ENCODE results near the gene ELF1. TPM values are rescaled to one million over a fixed set of nuclear protein-coding genes. Genes with fewer than 3 reads are reported as not detected.
A peak's percentile ranks its signal among the peaks of the same experiment; 100 is the strongest.

The ELF1 gene
- total and polyA plus RNA-seq, 9 donors = 21.7 to 39.5 (median 28.7) TPM

DNA sequence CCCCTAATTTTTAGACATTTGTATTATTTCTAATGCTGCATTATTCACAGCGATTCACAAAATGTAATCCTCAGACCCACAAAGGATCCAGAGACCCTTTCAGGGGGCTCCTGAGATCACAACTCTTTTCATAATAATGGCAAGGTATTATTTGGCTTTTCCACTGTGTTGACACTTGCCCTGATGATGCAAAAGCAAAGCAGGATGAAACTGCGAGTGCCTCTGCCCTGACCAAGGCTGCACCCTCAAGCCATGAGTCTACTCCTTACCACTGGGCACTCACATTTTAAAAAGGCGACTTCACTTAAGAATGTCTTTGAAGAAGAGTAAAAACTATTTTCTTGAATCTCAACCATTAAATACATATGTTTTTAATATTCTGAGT lies 11.4 kb downstream of the ELF1 start:
- Histone ChIP-seq H3K27ac (ENCODE audit: low read length) (no peak overlapping the region), H3K27me3 (ENCODE audit: control insufficient read depth, insufficient read depth, low read length) (no peaks in the 10 kb centered on the region), H3K9me3 (replicated peaks; ENCODE audit: control insufficient read depth, low read depth, low read length) (no peaks in the 10 kb centered on the region), H3K4me3 (ENCODE audit: low read length) (no peak overlapping the region), H3K4me1 (ENCODE audit: control insufficient read depth, insufficient read depth, low read length) (no peaks in the 10 kb centered on the region), H3K36me3 (ENCODE audit: control insufficient read depth, insufficient read depth, low read length) (no peaks in the 10 kb centered on the region)
- WGBS (ENCODE audit: insufficient coverage) = no CpG with 5 or more reads among the region's 3 CpGs
- no peak for DNase-seq

- Histone ChIP-seq H3K4me3 (ENCODE audit: low read length) (no peak overlapping the region), H3K9me3 (replicated peaks; ENCODE audit: control insufficient read depth, low read depth, low read length) (no peaks in the 10 kb centered on the region), H3K4me1 (ENCODE audit: control insufficient read depth, insufficient read depth, low read length) (no peaks in the 10 kb centered on the region), H3K27me3 (ENCODE audit: control insufficient read depth, insufficient read depth, low read length) (no peaks in the 10 kb centered on the region), H3K36me3 (ENCODE audit: control insufficient read depth, insufficient read depth, low read length) (no peaks in the 10 kb centered on the region), H3K27ac (ENCODE audit: low read length) (no peak overlapping the region)
- no CpG with 5 or more reads among the region's 6 CpGs for WGBS (ENCODE audit: insufficient coverage)
- no peak for DNase-seq
Measured at GRCh38 chr13:41006978-41007743, 12.0 kb downstream of the ELF1 start.

DNA sequence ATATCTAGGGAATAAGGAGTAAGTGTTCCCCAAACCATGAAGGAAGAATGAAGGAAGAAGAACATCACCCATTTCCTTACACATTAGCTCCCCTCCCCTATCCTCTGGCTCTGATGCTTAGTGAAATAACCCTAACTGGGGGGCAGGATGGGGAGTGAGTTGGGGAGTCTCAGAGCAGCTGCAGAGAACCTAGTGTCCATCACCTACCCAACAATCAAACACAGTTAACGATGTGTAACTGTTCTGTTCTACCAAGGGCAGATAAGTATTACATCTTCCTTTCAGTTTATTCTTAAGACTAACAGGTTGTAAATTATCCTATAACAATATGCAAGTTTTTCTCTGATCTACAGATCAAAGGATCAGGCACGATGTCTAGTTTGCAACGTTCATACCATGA lies 12.8 kb downstream of the ELF1 start:
- H3K9me3 ChIP-seq (replicated peaks; ENCODE audit: control insufficient read depth, low read depth, low read length) = no peaks in the 10 kb centered on the region
- no peak for DNase-seq
- no CpG with 5 or more reads among the region's 3 CpGs for WGBS (ENCODE audit: insufficient coverage)
- no peak overlapping the region for H3K27ac ChIP-seq (ENCODE audit: low read length)
- no peaks in the 10 kb centered on the region for H3K36me3 ChIP-seq (ENCODE audit: control insufficient read depth, insufficient read depth, low read length)
- no peaks in the 10 kb centered on the region for H3K27me3 ChIP-seq (ENCODE audit: control insufficient read depth, insufficient read depth, low read length)
- H3K4me1 ChIP-seq (ENCODE audit: control insufficient read depth, insufficient read depth, low read length) = no peaks in the 10 kb centered on the region
- no peak overlapping the region for H3K4me3 ChIP-seq (ENCODE audit: low read length)

- no peak for DNase-seq
- Histone ChIP-seq H3K4me3 (ENCODE audit: low read length) (no peak overlapping the region), H3K27me3 (ENCODE audit: control insufficient read depth, insufficient read depth, low read length) (no peaks in the 10 kb centered on the region), H3K9me3 (replicated peaks; ENCODE audit: control insufficient read depth, low read depth, low read length) (no peaks in the 10 kb centered on the region), H3K36me3 (ENCODE audit: control insufficient read depth, insufficient read depth, low read length) (no peaks in the 10 kb centered on the region), H3K4me1 (ENCODE audit: control insufficient read depth, insufficient read depth, low read length) (no peaks in the 10 kb centered on the region), H3K27ac (ENCODE audit: low read length) (no peak overlapping the region)
Measured at GRCh38 chr13:41005704-41006103, 13.4 kb downstream of the ELF1 start.

- H3K36me3 ChIP-seq (ENCODE audit: control insufficient read depth, insufficient read depth, low read length) = no peaks in the 10 kb centered on the region
- H3K27me3 ChIP-seq (ENCODE audit: control insufficient read depth, insufficient read depth, low read length) = no peaks in the 10 kb centered on the region
- H3K4me1 ChIP-seq (ENCODE audit: control insufficient read depth, insufficient read depth, low read length) = no peaks in the 10 kb centered on the region
- no peak for DNase-seq
- WGBS (ENCODE audit: insufficient coverage) = 10% methylated on average over 2 of the region's 4 CpGs
- no peak overlapping the region for H3K27ac ChIP-seq (ENCODE audit: low read length)
- no peaks in the 10 kb centered on the region for H3K9me3 ChIP-seq (replicated peaks; ENCODE audit: control insufficient read depth, low read depth, low read length)
- H3K4me3 ChIP-seq (ENCODE audit: low read length) = no peak overlapping the region
Measured at GRCh38 chr13:41004875-41005693, 14.0 kb downstream of the ELF1 start.

GRCh38 chr13:41002606-41003005 lies 16.5 kb downstream of the ELF1 start:
- Histone ChIP-seq H3K27me3 (ENCODE audit: control insufficient read depth, insufficient read depth, low read length) (no peaks in the 10 kb centered on the region), H3K9me3 (replicated peaks; ENCODE audit: control insufficient read depth, low read depth, low read length) (no peaks in the 10 kb centered on the region), H3K27ac (ENCODE audit: low read length) (no peak overlapping the region), H3K36me3 (ENCODE audit: control insufficient read depth, insufficient read depth, low read length) (no peaks in the 10 kb centered on the region), H3K4me1 (ENCODE audit: control insufficient read depth, insufficient read depth, low read length) (no peaks in the 10 kb centered on the region), H3K4me3 (ENCODE audit: low read length) (no peak overlapping the region)
- WGBS (ENCODE audit: insufficient coverage) = no CpG with 5 or more reads among the region's 2 CpGs
- DNase-seq = no peak

DNA sequence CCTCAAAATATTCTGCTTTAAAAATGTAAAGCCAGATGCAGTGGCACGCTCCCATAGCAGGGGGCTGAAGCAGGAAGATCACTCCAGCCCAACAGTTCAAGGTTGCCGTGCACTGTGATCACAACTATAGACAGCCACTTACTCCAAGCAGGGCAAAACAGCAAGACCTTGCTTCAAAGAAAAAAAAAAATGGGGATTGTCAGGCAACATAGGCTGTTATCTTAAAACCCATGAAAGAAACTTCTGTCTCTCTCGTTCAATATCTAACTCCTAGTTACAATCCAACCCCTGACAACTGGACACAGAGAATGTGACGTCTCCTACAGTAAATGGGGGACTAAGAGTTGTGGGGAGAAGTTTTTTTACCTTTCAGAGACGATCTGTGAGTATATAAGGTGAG lies 17.4 kb downstream of the ELF1 start:
- H3K27me3 ChIP-seq (ENCODE audit: control insufficient read depth, insufficient read depth, low read length) = no peaks in the 10 kb centered on the region
- no peak for DNase-seq
- no peaks in the 10 kb centered on the region for H3K36me3 ChIP-seq (ENCODE audit: control insufficient read depth, insufficient read depth, low read length)
- WGBS (ENCODE audit: insufficient coverage) = 78% methylated on average over 1 of the region's 5 CpGs
- H3K9me3 ChIP-seq (replicated peaks; ENCODE audit: control insufficient read depth, low read depth, low read length) = no peaks in the 10 kb centered on the region
- no peak overlapping the region for H3K27ac ChIP-seq (ENCODE audit: low read length)
- H3K4me1 ChIP-seq (ENCODE audit: control insufficient read depth, insufficient read depth, low read length) = no peaks in the 10 kb centered on the region
- H3K4me3 ChIP-seq (ENCODE audit: low read length) = no peak overlapping the region

- Histone ChIP-seq H3K4me1 (ENCODE audit: control insufficient read depth, insufficient read depth, low read length) (no peaks in the 10 kb centered on the region), H3K27ac (ENCODE audit: low read length) (no peak overlapping the region), H3K9me3 (replicated peaks; ENCODE audit: control insufficient read depth, low read depth, low read length) (no peaks in the 10 kb centered on the region), H3K4me3 (ENCODE audit: low read length) (no peak overlapping the region), H3K27me3 (ENCODE audit: control insufficient read depth, insufficient read depth, low read length) (no peaks in the 10 kb centered on the region), H3K36me3 (ENCODE audit: control insufficient read depth, insufficient read depth, low read length) (no peaks in the 10 kb centered on the region)
- no CpG with 5 or more reads among the region's 3 CpGs for WGBS (ENCODE audit: insufficient coverage)
- DNase-seq = no peak
Measured at GRCh38 chr13:40999416-40999815, 19.7 kb downstream of the ELF1 start.

DNA sequence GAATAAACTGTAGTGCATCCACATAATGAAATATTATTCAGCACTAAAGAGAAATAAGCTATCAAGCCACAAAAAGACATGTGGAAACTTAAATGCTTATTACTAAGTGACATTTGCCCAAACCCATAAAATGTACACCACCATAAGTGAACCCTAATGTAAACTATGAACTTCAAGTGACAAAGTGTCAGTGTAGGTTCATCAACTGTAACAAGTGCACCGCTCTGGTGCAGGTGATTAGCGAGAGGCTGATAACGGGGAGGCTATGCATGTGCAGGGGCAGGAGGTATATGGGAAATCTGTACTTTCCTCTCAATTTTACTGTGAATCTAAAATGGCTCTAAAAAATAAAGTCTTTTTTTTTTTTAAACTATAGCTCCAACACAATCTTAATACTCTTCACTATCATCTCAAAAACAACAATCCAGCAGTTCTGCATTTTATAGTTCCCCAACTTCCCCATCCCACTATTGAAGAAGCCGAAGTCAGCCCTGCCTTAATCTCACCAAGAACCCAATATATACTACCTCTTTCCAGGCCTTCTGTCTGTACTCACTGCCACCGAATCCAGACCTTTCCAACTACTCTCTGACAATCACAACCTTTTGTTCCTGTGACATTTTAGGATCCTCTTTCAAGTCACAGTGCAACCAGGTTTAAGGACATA lies 22.6 kb downstream of the ELF1 start:
- 95% methylated on average over 2 of the region's 5 CpGs for WGBS (ENCODE audit: insufficient coverage)
- H3K36me3 ChIP-seq (ENCODE audit: control insufficient read depth, insufficient read depth, low read length) = no peaks in the 10 kb centered on the region
- H3K4me1 ChIP-seq (ENCODE audit: control insufficient read depth, insufficient read depth, low read length) = peaks cover 8% of the 10 kb centered on the region
- H3K4me3 ChIP-seq (ENCODE audit: low read length) = no peak overlapping the region
- no peaks in the 10 kb centered on the region for H3K27me3 ChIP-seq (ENCODE audit: control insufficient read depth, insufficient read depth, low read length)
- H3K27ac ChIP-seq (ENCODE audit: low read length) = no peak overlapping the region
- H3K9me3 ChIP-seq (replicated peaks; ENCODE audit: control insufficient read depth, low read depth, low read length) = no peaks in the 10 kb centered on the region
- DNase-seq = peak; percentile 32

GRCh38 chr13:40995997-40996396 lies 23.1 kb downstream of the ELF1 start:
- Histone ChIP-seq H3K27ac (ENCODE audit: low read length) (no peak overlapping the region), H3K9me3 (replicated peaks; ENCODE audit: control insufficient read depth, low read depth, low read length) (no peaks in the 10 kb centered on the region), H3K27me3 (ENCODE audit: control insufficient read depth, insufficient read depth, low read length) (no peaks in the 10 kb centered on the region), H3K4me3 (ENCODE audit: low read length) (no peak overlapping the region), H3K36me3 (ENCODE audit: control insufficient read depth, insufficient read depth, low read length) (no peaks in the 10 kb centered on the region), H3K4me1 (ENCODE audit: control insufficient read depth, insufficient read depth, low read length) (peaks cover 8% of the 10 kb centered on the region)
- no peak for DNase-seq

Measured in muscle of leg (tissue), 11 donors.